H1 (cell line): Measurements from ENCODE around the gene RAP2A. TPM values are rescaled to one million over a fixed set of nuclear protein-coding genes. Genes with fewer than 3 reads are reported as not detected.

Experiments
- CTCF ChIA-PET: fragments of 300-600 bp; sonication (Branson Sonifier 250); formaldehyde crosslinking; loops from one replicate; lab custom pipeline; 2021; ENCODE audit not compliant: partially characterized antibody; lab: Charles Lee
- POLR2A ChIA-PET: fragments of 300-600 bp; sonication (Branson Sonifier 250); formaldehyde crosslinking; loops from one replicate; lab custom pipeline; 2021; ENCODE audit warnings: inconsistent platforms; ENCODE audit not compliant: partially characterized antibody; lab: Charles Lee
- DNase-seq, 2 experiments: peaks; one replicate each; pipeline versions ENCODE4 v3.0.0 to v3.0.0-alpha.2; 2010 to 2022; ENCODE audit warnings: low spot score in 2 of 2, low read depth in 1 of 2, mixed read lengths in 1 of 2
- FAIRE-seq: peaks from 2 replicates; lab custom pipeline; 2011; peaks lifted over from hg19 to GRCh38; lab: Jason Lieb, UNC
- H2AFZ ChIP-seq: 2 replicates; pipeline ENCODE4 v1.8.1; 2012; ENCODE audit warnings: low read length, inconsistent platforms
- H2AK5ac ChIP-seq: 2 replicates; pipeline ENCODE4 v1.6.1; 2013; ENCODE audit warnings: low read depth, low read length
- H2BK120ac ChIP-seq: replicated peaks from 2 replicates; pipeline ENCODE3; 2013; ENCODE audit warnings: low read depth, low read length, inconsistent platforms
- H2BK12ac ChIP-seq: 2 replicates; pipeline ENCODE4 v1.6.1; 2013; ENCODE audit warnings: low read depth, low read length
- H2BK15ac ChIP-seq: 2 replicates; pipeline ENCODE4 v1.6.1; 2013; ENCODE audit warnings: low read length
- H2BK20ac ChIP-seq: 2 replicates; pipeline ENCODE4 v1.6.1; 2013; ENCODE audit warnings: low read length
- H2BK5ac ChIP-seq: 2 replicates; pipeline ENCODE4 v1.6.1; 2013; ENCODE audit warnings: low read depth, low read length
- H3K14ac ChIP-seq: 2 replicates; pipeline ENCODE4 v1.6.1; 2013; ENCODE audit warnings: inconsistent platforms; ENCODE audit not compliant: insufficient read length
- H3K18ac ChIP-seq: 2 replicates; pipeline ENCODE4 v1.6.1; 2013; ENCODE audit warnings: low read length; ENCODE audit errors: extremely low read depth
- H3K23ac ChIP-seq: 2 replicates; pipeline ENCODE4 v1.6.1; 2013; ENCODE audit warnings: inconsistent platforms; ENCODE audit not compliant: insufficient read length
- H3K23me2 ChIP-seq: 2 replicates; pipeline ENCODE4 v1.6.1; 2013; ENCODE audit warnings: low read depth, low read length
- H3K27ac ChIP-seq: 2 replicates; pipeline ENCODE4 v1.6.1; 2011; ENCODE audit warnings: low read depth, low read length, inconsistent platforms
- H3K27me3 ChIP-seq, 4 experiments: replicated peaks in 1 of 4; 1 replicate in 1 of 4; 2 replicates in 3 of 4; pipeline versions ENCODE4 v1.6.1 to v1.8.1; 2011 to 2013; ENCODE audit warnings: low read length in 3 of 4, mild to moderate bottlenecking in 3 of 4, inconsistent platforms in 2 of 4, mixed read lengths in 2 of 4, moderate library complexity in 1 of 4; ENCODE audit not compliant: control insufficient read depth in 3 of 4, insufficient read depth in 3 of 4; ENCODE audit errors: extremely low read depth in 1 of 4
- H3K36me3 ChIP-seq, 4 experiments: 2 replicates each; pipeline versions ENCODE4 v1.6.1 to v1.8.1; 2011 to 2013; ENCODE audit warnings: mild to moderate bottlenecking in 4 of 4, low read length in 3 of 4, moderate library complexity in 2 of 4, control low read depth in 1 of 4, inconsistent platforms in 1 of 4; ENCODE audit not compliant: insufficient read depth in 4 of 4, control insufficient read depth in 2 of 4
- H3K4ac ChIP-seq: replicated peaks from 2 replicates; pipeline ENCODE3; 2013; ENCODE audit warnings: low read length, low read depth, mixed read lengths, inconsistent platforms; ENCODE audit not compliant: insufficient read length
- H3K4me1 ChIP-seq, 4 experiments: replicated peaks in 1 of 4; 1 replicate in 1 of 4; 2 replicates in 3 of 4; pipeline versions ENCODE4 v1.6.1 to v1.8.1; 2011 to 2013; ENCODE audit warnings: low read length in 3 of 4, inconsistent platforms in 2 of 4, mixed read lengths in 1 of 4; ENCODE audit not compliant: insufficient read depth in 4 of 4, control insufficient read depth in 3 of 4
- H3K4me2 ChIP-seq, 2 experiments: 2 replicates each; pipeline versions ENCODE4 v1.6.1 to v1.8.1; 2011 to 2013; ENCODE audit warnings: low read depth in 2 of 2, low read length in 2 of 2, control low read depth in 1 of 2, inconsistent platforms in 1 of 2, mild to moderate bottlenecking in 1 of 2; ENCODE audit not compliant: insufficient read depth in 1 of 2
- H3K4me3 ChIP-seq, 4 experiments: fragments of 200-600, 300-600 bp in 1 of 4; sonication (generic), shearing (Covaris generic), sonication (Bioruptor Twin) in 1 of 4; 2 replicates each; pipeline versions ENCODE4 v1.5.1 to v1.8.1; 2011 to 2016; ENCODE audit warnings: low read length in 4 of 4, low read depth in 3 of 4, control low read depth in 2 of 4, inconsistent platforms in 2 of 4, mild to moderate bottlenecking in 2 of 4, mixed read lengths in 1 of 4, moderate library complexity in 1 of 4; ENCODE audit not compliant: insufficient read depth in 2 of 4; ENCODE audit errors: extremely low read depth in 1 of 4
- H3K56ac ChIP-seq: replicated peaks from 2 replicates; pipeline ENCODE3; 2013; ENCODE audit warnings: low read depth, mild to moderate bottlenecking, mixed read lengths, low read length, inconsistent platforms; ENCODE audit not compliant: insufficient read length
- H3K79me1 ChIP-seq: 2 replicates; pipeline ENCODE4 v1.6.1; 2013; ENCODE audit warnings: low read depth, low read length, control low read depth
- H3K79me2 ChIP-seq, 2 experiments: 2 replicates each; pipeline versions ENCODE4 v1.6.1 to v1.8.1; 2012 to 2013; ENCODE audit warnings: low read length in 2 of 2, mild to moderate bottlenecking in 2 of 2, inconsistent platforms in 1 of 2; ENCODE audit not compliant: insufficient read depth in 2 of 2, control insufficient read depth in 1 of 2
- H3K9ac ChIP-seq, 4 experiments: replicated peaks in 1 of 4; 1 replicate in 1 of 4; 2 replicates in 3 of 4; pipeline versions ENCODE4 v1.6.1 to v1.8.1; 2011 to 2013; ENCODE audit warnings: low read depth in 3 of 4, low read length in 3 of 4, control low read depth in 2 of 4, mild to moderate bottlenecking in 2 of 4, moderate library complexity in 2 of 4, inconsistent platforms in 1 of 4; ENCODE audit errors: extremely low read depth in 1 of 4
- H3K9me3 ChIP-seq, 2 experiments: 2 replicates each; pipeline versions ENCODE4 v1.6.1 to v1.8.1; 2012 to 2013; ENCODE audit warnings: mild to moderate bottlenecking in 2 of 2, moderate library complexity in 2 of 2, control low read depth in 1 of 2, inconsistent platforms in 1 of 2, low read depth in 1 of 2, low read length in 1 of 2, mixed read lengths in 1 of 2; ENCODE audit not compliant: insufficient read depth in 2 of 2
- H4K20me1 ChIP-seq, 2 experiments: replicated peaks in 1 of 2; 2 replicates each; pipeline versions ENCODE3 to v1.8.1; 2011 to 2013; ENCODE audit warnings: inconsistent platforms in 2 of 2, low read length in 2 of 2, mild to moderate bottlenecking in 1 of 2; ENCODE audit not compliant: insufficient read depth in 2 of 2, control insufficient read depth in 1 of 2
- H4K5ac ChIP-seq: 2 replicates; pipeline ENCODE4 v1.6.1; 2013; ENCODE audit warnings: low read length, low read depth, mixed read lengths, inconsistent platforms; ENCODE audit not compliant: insufficient read length
- H4K8ac ChIP-seq: 2 replicates; pipeline ENCODE4 v1.8.0; 2013; ENCODE audit warnings: mild to moderate bottlenecking, moderate library complexity, low read length, inconsistent platforms; ENCODE audit not compliant: insufficient read depth; ENCODE audit errors: extremely low read depth
- H4K91ac ChIP-seq: replicated peaks from 2 replicates; pipeline ENCODE3; 2013; ENCODE audit warnings: low read length, mixed read lengths, inconsistent platforms; ENCODE audit not compliant: insufficient read length
- BCL11A ChIP-seq, 2 experiments: IDR thresholded peaks; one replicate each; pipeline ENCODE4 v1.6.1; 2011; ENCODE audit warnings: low read depth in 2 of 2, low read length in 2 of 2, mild to moderate bottlenecking in 2 of 2
- WGBS, 2 experiments: shearing (Covaris generic) in 1 of 2; methylation state at CpG; one replicate each; pipeline versions ENCODE4 v1.1.6 to v1.1.7; 2013 to 2015; ENCODE audit warnings: low lambda C conversion rate in 2 of 2, mixed read lengths in 2 of 2, inconsistent platforms in 1 of 2, low coverage in 1 of 2, missing lambda C conversion rate in 1 of 2; ENCODE audit not compliant: insufficient replicate concordance in 2 of 2, insufficient coverage in 1 of 2, insufficient read length in 1 of 2; ENCODE audit errors: extremely low coverage in 1 of 2, missing lambda C conversion rate in 1 of 2; 5-methylcytosine and 5-hydroxymethylcytosine counted together
- polyA plus RNA-seq, 7 experiments: library from polyadenylated mRNA; depleted of rRNA in 3 of 7; stranded (reverse) in 5 of 7; unstranded in 2 of 7; fragments of >200 nt in 5 of 7; fragments of 200-250 nt in 2 of 7; gene quantifications; 1 replicate in 5 of 7; 2 replicates in 1 of 7; 4 replicates in 1 of 7; pipeline versions ENCODE4 v1.2.1 to v1.2.3, GENCODE V29; 2011 to 2013; ENCODE audit warnings: missing spikeins in 2 of 7, mixed read lengths in 2 of 7
- total RNA-seq: library from RNA; stranded (reverse); fragmentation: NEBNext Ultra II Directional; extraction: Animal tissue kit (Norgen Biotek cat#: 25700); gene quantifications from 2 replicates; pipeline ENCODE4 v1.2.1, GENCODE V29; 2021

RAP2A gene
- total and polyA plus RNA-seq, 2 of the 8 experiments (the other 6 are each of a cell fraction or from before 2014, with no cell fraction given), result 8.4 to 43.4 TPM

GRCh38 chr13:97403893-97404750, 29.8 kb upstream of the RAP2A start:
- WGBS, 2 experiments, result 83% methylated on average over 3 of the region's 3 CpGs; no CpG with 5 or more reads in 1 of the 2 experiments
- Histone ChIP-seq H3K56ac (no peak overlapping the region), H3K27ac (no peak overlapping the region), H4K5ac (no peak overlapping the region), H3K79me2 (no peaks in the 10 kb centered on the region), H3K27me3 (no peaks in the 10 kb centered on the region), H2BK15ac (no peak overlapping the region), H3K4me1 (no peaks in the 10 kb centered on the region), H3K79me1 (no peaks in the 10 kb centered on the region), H3K4me3 (no peak overlapping the region), H2AK5ac (no peak overlapping the region), H2BK120ac (no peak overlapping the region), H2BK20ac (no peak overlapping the region), H3K36me3 (no peaks in the 10 kb centered on the region), H2AFZ (no peak overlapping the region), H2BK5ac (no peak overlapping the region), H4K8ac (no peak overlapping the region), H3K14ac (no peak overlapping the region), H4K20me1 (no peaks in the 10 kb centered on the region), H4K91ac (no peak overlapping the region), H3K9ac (no peak overlapping the region), H3K23ac (no peak overlapping the region), H3K4me2 (no peak overlapping the region)
- POLR2A ChIA-PET, result interaction anchor here (1.3 kb wide), 1 partner anchor 13 kb away, joined by 5 read pairs; no protein-coding TSS in a partner anchor
- DNase-seq (no peak), FAIRE-seq (no peak)
- CTCF ChIA-PET, result no interaction called here
- no peak for TF ChIP-seq BCL11A (IDR thresholded peaks at IDR 0.05; ENCODE audit: low read depth in 2 of 2, low read length in 2 of 2)
- TF ChIP-seq, all 59 proteins: peak for 0
- Histone ChIP-seq H3K4ac (no peak overlapping the region), H3K18ac (no peak overlapping the region), H3K23me2 (no peaks in the 10 kb centered on the region), H3K9me3 (no peaks in the 10 kb centered on the region; a peak in 1 of 4 replicates), H2BK12ac (no peak overlapping the region)
